Keratinocyte (primary cell): ENCODE results near the gene ARHGAP15. TPM values are rescaled to one million over a fixed set of nuclear protein-coding genes. Genes with fewer than 3 reads are reported as not detected.

Experiments used
- DNase-seq: peaks from one replicate; pipeline ENCODE4 v3.0.0-alpha.2; 2011; ENCODE audit warnings: low read depth, missing footprints, low spot score
- FAIRE-seq: peaks from 2 replicates; lab custom pipeline; 2011; peaks lifted over from hg19 to GRCh38; lab: Jason Lieb, UNC
- H2AFZ ChIP-seq: 2 replicates; pipeline ENCODE4 v1.6.0; 2012; ENCODE audit warnings: low read length, control low read depth, inconsistent platforms; ENCODE audit not compliant: control insufficient read depth
- H3K27ac ChIP-seq: 2 replicates; pipeline ENCODE4 v1.5.1; 2011; ENCODE audit warnings: low read length; ENCODE audit not compliant: control insufficient read depth, insufficient read depth
- H3K27me3 ChIP-seq: 3 replicates; pipeline ENCODE4 v1.6.0; 2011; ENCODE audit warnings: low read length; ENCODE audit not compliant: control insufficient read depth, insufficient read depth; ENCODE audit errors: extremely low read depth
- H3K36me3 ChIP-seq, 2 experiments: 2 replicates in 1 of 2; 3 replicates in 1 of 2; pipeline ENCODE4 v1.5.1; 2011; ENCODE audit warnings: low read length in 2 of 2, mild to moderate bottlenecking in 1 of 2; ENCODE audit not compliant: control insufficient read depth in 2 of 2, insufficient read depth in 2 of 2; ENCODE audit errors: extremely low read depth in 1 of 2
- H3K4me1 ChIP-seq: 3 replicates; pipeline ENCODE4 v1.5.1; 2011; ENCODE audit warnings: low read length; ENCODE audit not compliant: control insufficient read depth, insufficient read depth; ENCODE audit errors: extremely low read depth
- H3K4me2 ChIP-seq: 3 replicates; pipeline ENCODE4 v1.6.0; 2011; ENCODE audit warnings: low read depth, low read length; ENCODE audit not compliant: control insufficient read depth, insufficient read depth; ENCODE audit errors: extremely low read depth
- H3K4me3 ChIP-seq, 3 experiments: fragments of 200-600 bp in 1 of 3; sonication (generic) in 1 of 3; 2 replicates in 2 of 3; 3 replicates in 1 of 3; pipeline ENCODE4 v1.5.1; 2011 to 2016; ENCODE audit warnings: low read length in 3 of 3, mild to moderate bottlenecking in 3 of 3, control low read depth in 2 of 3, inconsistent platforms in 1 of 3, low read depth in 1 of 3, mixed read lengths in 1 of 3, mixed run types in 1 of 3, moderate library complexity in 1 of 3; ENCODE audit not compliant: control insufficient read depth in 2 of 3, insufficient read depth in 2 of 3; ENCODE audit errors: extremely low read depth in 1 of 3
- H3K79me2 ChIP-seq: 2 replicates; pipeline ENCODE4 v1.6.0; 2012; ENCODE audit warnings: low read length; ENCODE audit not compliant: control insufficient read depth, insufficient read depth
- H3K9ac ChIP-seq: 3 replicates; pipeline ENCODE4 v1.6.0; 2011; ENCODE audit warnings: low read length; ENCODE audit not compliant: control insufficient read depth, insufficient read depth; ENCODE audit errors: extremely low read depth
- H3K9me1 ChIP-seq: 3 replicates; pipeline ENCODE4 v1.6.0; 2011; ENCODE audit warnings: low read length; ENCODE audit not compliant: control insufficient read depth, insufficient read depth; ENCODE audit errors: extremely low read depth
- H3K9me3 ChIP-seq: 2 replicates; pipeline ENCODE4 v1.5.1; 2012; ENCODE audit warnings: low read depth, low read length; ENCODE audit not compliant: control insufficient read depth
- H4K20me1 ChIP-seq: 3 replicates; pipeline ENCODE4 v1.6.0; 2011; ENCODE audit warnings: low read length; ENCODE audit not compliant: control insufficient read depth, insufficient read depth; ENCODE audit errors: extremely low read depth
- CTCF ChIP-seq, 3 experiments: IDR thresholded peaks in 1 of 3; conservative IDR thresholded peaks in 1 of 3; optimal IDR thresholded peaks in 1 of 3; 2 replicates in 2 of 3; 3 replicates in 1 of 3; pipeline versions ENCODE3 to v1.5.1; 2011; ENCODE audit warnings: low read length in 3 of 3, mild to moderate bottlenecking in 3 of 3, moderate library complexity in 2 of 3, control low read depth in 1 of 3, inconsistent platforms in 1 of 3; ENCODE audit not compliant: insufficient read depth in 2 of 3; ENCODE audit errors: extremely low read depth in 1 of 3
- EZH2 ChIP-seq: IDR thresholded peaks from one replicate; pipeline ENCODE4 v1.6.1; 2012; ENCODE audit warnings: inconsistent platforms, mild to moderate bottlenecking, low read length, moderate library complexity
- dilution Hi-C: fragments of 300-500 bp; cut with MboI; formaldehyde crosslinking; loops from one replicate; pipeline ENCODE4 v1.7.0; 2020; ENCODE audit warnings: low sequenced_read_pairs; ENCODE audit not compliant: extremely low pct_ligation_motif_present
- polyA plus RNA-seq, 5 experiments: library from polyadenylated mRNA; depleted of rRNA in 3 of 5; stranded (reverse) in 3 of 5; stranded (forward) in 1 of 5; unstranded in 1 of 5; fragments of >200 nt; gene quantifications; 1 replicate in 1 of 5; 2 replicates in 3 of 5; 3 replicates in 1 of 5; pipeline versions ENCODE4 v1.2.1 to v1.2.3, GENCODE V29; 2011 to 2012; ENCODE audit warnings: missing spikeins in 2 of 5, low read depth in 1 of 5, low replicate concordance in 1 of 5

ARHGAP15 gene
- polyA plus RNA-seq, 1 donor (not counting 4 experiments of a cell fraction or from before 2014, with no cell fraction given) = not detected

DNA sequence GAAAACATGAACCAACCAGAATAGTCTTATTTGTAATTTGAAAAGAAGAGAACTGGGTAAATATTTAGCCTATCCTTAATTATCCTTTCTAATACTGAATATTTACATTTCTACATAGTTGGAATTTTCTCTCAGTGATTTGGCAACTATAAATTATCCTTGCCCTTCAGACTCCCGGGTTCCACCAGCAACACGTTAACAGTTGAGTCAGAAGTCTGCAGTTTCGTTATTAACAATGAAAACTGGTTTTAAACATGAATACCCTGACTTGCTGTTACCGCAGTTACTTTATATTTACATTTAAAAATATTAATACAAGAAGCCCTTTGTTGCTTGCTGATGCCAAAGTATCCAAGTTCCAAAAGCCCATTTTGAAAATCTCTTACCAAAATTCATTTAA, 673.0 kb downstream of the ARHGAP15 start:
- Histone ChIP-seq H4K20me1 (no peaks in the 10 kb centered on the region), H3K9me3 (no peaks in the 10 kb centered on the region), H3K9ac (no peak overlapping the region), H3K4me1 (no peaks in the 10 kb centered on the region), H2AFZ (no peak overlapping the region), H3K27ac (no peak overlapping the region), H3K9me1 (no peaks in the 10 kb centered on the region), H3K4me2 (no peak overlapping the region), H3K4me3 (no peak overlapping the region), H3K27me3 (no peaks in the 10 kb centered on the region), H3K36me3 (no peaks in the 10 kb centered on the region), H3K79me2 (no peaks in the 10 kb centered on the region)
- dilution Hi-C loops = no loop called here
- no peak for TF ChIP-seq CTCF (optimal IDR thresholded peaks at IDR 0.05 in 1 of 3, IDR thresholded peaks at IDR 0.05 in 1 of 3, conservative IDR thresholded peaks at IDR 0.05 in 1 of 3; ENCODE audit: extremely low read depth in 1 of 3, insufficient read depth in 2 of 3, low read length in 3 of 3)
- no peak for TF ChIP-seq EZH2
- no peak for DNase-seq
- no peak for FAIRE-seq

DNA sequence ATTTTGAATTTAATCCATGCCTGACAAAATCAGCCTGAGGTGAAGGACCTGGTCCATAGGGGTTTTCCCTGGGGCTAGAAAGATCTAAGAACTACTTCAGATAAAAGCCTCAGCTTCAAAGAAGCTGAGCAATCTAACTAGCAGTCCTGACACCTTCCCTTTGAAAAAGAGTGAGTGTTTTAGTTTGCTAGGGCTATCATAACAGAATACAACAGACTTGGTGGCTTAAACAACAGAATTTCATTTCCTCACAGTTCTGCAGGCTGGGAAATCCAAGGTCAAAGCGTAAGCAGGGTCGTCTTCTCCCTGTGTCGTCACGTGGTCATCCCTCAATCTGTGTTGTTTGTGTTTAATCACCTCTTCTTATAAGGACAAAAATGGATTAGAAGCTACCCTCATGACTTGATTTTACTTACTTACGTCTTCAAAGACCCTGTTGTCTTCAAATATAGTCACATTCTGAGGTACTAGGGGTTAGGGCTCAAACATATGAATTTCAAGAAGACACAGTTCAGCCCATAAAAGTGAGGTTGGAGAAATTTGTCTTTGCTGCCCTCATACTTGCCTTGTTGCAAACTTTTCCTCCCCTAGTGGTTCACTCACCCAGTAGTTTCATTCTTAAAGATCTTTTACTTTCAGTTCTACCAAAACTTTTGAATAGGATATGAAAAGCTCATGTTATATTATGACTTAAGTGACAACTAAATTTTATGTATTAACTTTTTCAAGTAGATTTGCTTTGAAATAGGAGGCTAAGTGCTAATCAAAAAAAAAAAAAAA, 673.8 kb downstream of the ARHGAP15 start:
- Histone ChIP-seq H3K4me1 (no peaks in the 10 kb centered on the region), H3K4me3 (no peak overlapping the region), H3K4me2 (no peak overlapping the region), H3K9me1 (no peaks in the 10 kb centered on the region), H3K9me3 (no peaks in the 10 kb centered on the region), H3K27me3 (no peaks in the 10 kb centered on the region), H3K9ac (no peak overlapping the region), H3K79me2 (no peaks in the 10 kb centered on the region), H3K27ac (no peak overlapping the region), H3K36me3 (no peaks in the 10 kb centered on the region), H2AFZ (no peak overlapping the region), H4K20me1 (no peaks in the 10 kb centered on the region)
- no peak for TF ChIP-seq EZH2
- no peak for TF ChIP-seq CTCF (optimal IDR thresholded peaks at IDR 0.05 in 1 of 3, IDR thresholded peaks at IDR 0.05 in 1 of 3, conservative IDR thresholded peaks at IDR 0.05 in 1 of 3; ENCODE audit: extremely low read depth in 1 of 3, insufficient read depth in 2 of 3, low read length in 3 of 3)
- no peak for FAIRE-seq
- no peak for DNase-seq
- dilution Hi-C loops = no loop called here
